Psoas muscle (tissue), 8 donors: Measurements from ENCODE around the gene CD248. TPM values are rescaled to one million over a fixed set of nuclear protein-coding genes. Genes with fewer than 3 reads are reported as not detected.
"Not testable (repeated sequence)": the region's sequence is repeated elsewhere in the genome, so short reads cannot be mapped to it uniquely, and the experiment has no call there.

Experiments
- ATAC-seq, 4 donors: fragments of 200-7000 bp; cut with Tn5 transposase; one replicate each; pipeline ENCODE4 v1.9.1; 2020; ENCODE audit warnings: moderate library complexity in 3 of 4, mild to moderate bottlenecking in 2 of 4
- DNase-seq, 2 donors: peaks; one replicate each; pipeline ENCODE4 v3.0.0-alpha.2; 2020
- H3K27ac ChIP-seq: fragments of 200-600 bp; one replicate; pipeline ENCODE4 v1.8.0; 2022
- H3K27me3 ChIP-seq, 3 donors: fragments of 200-600 bp in 1 of 3; one replicate each; pipeline versions ENCODE4 v1.6.1 to v1.8.0; 2013 to 2022; ENCODE audit warnings: low read length in 2 of 3, mild to moderate bottlenecking in 2 of 3, moderate library complexity in 1 of 3; ENCODE audit not compliant: insufficient read depth in 3 of 3
- H3K36me3 ChIP-seq, 2 donors: fragments of 200-600 bp in 1 of 2; one replicate each; pipeline versions ENCODE4 v1.6.1 to v1.8.0; 2013 to 2022; ENCODE audit warnings: low read depth in 1 of 2, mild to moderate bottlenecking in 1 of 2, moderate library complexity in 1 of 2; ENCODE audit not compliant: insufficient read depth in 1 of 2
- H3K4me1 ChIP-seq: fragments of 200-600 bp; one replicate; pipeline ENCODE4 v1.8.0; 2022
- H3K4me3 ChIP-seq: fragments of 200-600 bp; one replicate; pipeline ENCODE4 v1.8.0; 2022; ENCODE audit warnings: mild to moderate bottlenecking
- H3K9me3 ChIP-seq: fragments of 200-600 bp; one replicate; pipeline ENCODE4 v1.8.0; 2022
- WGBS, 3 donors: extraction: QIAGEN DNeasy Blood & Tissue Kit; methylation state at CpG; one replicate each; pipeline versions ENCODE4 v1.1.6 to v1.1.7; 2013; 5-methylcytosine and 5-hydroxymethylcytosine counted together
- intact Hi-C, 2 donors: fragments of 100-400 bp; cut with DNase I; formaldehyde crosslinking; loops; one replicate each; pipeline versions ENCODE4 v1.11.0 to v1.14.2; 2022
- polyA plus RNA-seq, 3 donors: library from polyadenylated mRNA; stranded (reverse); fragments of 200-250 nt; gene quantifications; one replicate each; pipeline ENCODE4 v1.2.3, GENCODE V29; 2013
- total RNA-seq, 4 donors: library from RNA; stranded (reverse); fragmentation: NEBNext Ultra II Directional in 2 of 4; extraction: Animal tissue kit (Norgen Biotek cat#: 25700) in 2 of 4; gene quantifications; one replicate each; pipeline versions ENCODE4 v1.2.1 to v1.2.4, GENCODE V29; 2021 to 2023
- TF ChIP-seq, protein P1 (sequence below): fragments of 200-600 bp; IDR thresholded peaks from one replicate; pipeline ENCODE4 v1.8.0; 2022; ENCODE audit warnings: antibody characterized with exemption
- donor health status: healthy with polysubstance abuse.
- donor health status: DM: no; HTN: no; CAD: no; lungs with moderate emphysema.
- donor health status: Bipolar disorder and iron deficiency.
- donor health status: healthy.
- donor health status: DM: yes; HTN: yes; CAD: no.
- donor health status: DM: no; HTN: no; CAD: no.
- donor health status: DM: no; HTN: no; CAD: no.
- donor health status: DM: yes; HTN: yes; CAD: no.

Gene CD248
- total and polyA plus RNA-seq, 7 donors: 2.9 to 10.7 (median 8.8) TPM

DNA sequence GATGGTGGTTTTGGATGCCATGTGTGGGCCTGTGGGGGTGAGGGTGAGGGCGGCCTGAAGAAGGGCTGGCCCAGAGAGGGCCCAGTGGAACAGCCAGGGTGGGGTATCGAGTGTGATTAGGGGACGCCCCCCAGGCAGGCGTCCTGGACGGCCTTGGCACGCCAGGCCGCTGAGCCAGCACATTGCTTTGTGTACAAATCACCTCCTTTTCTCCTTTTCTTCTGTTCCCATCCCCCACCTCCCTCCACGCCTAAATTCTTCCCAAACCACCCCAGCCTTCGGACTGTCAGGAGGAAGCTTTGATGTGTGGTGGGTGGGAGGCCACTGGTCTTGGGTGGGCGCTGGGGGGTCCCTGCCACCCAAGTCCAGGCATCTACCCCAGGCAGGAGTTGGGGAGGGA is 7.8 kb upstream of the CD248 start:
- no peak overlapping the region for H3K4me3 ChIP-seq
- intact Hi-C loops: no loop called here
- H3K27ac ChIP-seq: no peak overlapping the region
- 75 to 81% (median 76%) methylated on average over 10 of the region's 10 CpGs for WGBS, 3 donors
- peaks cover 8% of the 10 kb centered on the region for H3K4me1 ChIP-seq
- no peaks in the 10 kb centered on the region for H3K36me3 ChIP-seq
- H3K9me3 ChIP-seq: no peaks in the 10 kb centered on the region
- no peak for DNase-seq
- TF ChIP-seq, protein P1, sequence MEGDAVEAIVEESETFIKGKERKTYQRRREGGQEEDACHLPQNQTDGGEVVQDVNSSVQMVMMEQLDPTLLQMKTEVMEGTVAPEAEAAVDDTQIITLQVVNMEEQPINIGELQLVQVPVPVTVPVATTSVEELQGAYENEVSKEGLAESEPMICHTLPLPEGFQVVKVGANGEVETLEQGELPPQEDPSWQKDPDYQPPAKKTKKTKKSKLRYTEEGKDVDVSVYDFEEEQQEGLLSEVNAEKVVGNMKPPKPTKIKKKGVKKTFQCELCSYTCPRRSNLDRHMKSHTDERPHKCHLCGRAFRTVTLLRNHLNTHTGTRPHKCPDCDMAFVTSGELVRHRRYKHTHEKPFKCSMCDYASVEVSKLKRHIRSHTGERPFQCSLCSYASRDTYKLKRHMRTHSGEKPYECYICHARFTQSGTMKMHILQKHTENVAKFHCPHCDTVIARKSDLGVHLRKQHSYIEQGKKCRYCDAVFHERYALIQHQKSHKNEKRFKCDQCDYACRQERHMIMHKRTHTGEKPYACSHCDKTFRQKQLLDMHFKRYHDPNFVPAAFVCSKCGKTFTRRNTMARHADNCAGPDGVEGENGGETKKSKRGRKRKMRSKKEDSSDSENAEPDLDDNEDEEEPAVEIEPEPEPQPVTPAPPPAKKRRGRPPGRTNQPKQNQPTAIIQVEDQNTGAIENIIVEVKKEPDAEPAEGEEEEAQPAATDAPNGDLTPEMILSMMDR: no peak
- H3K27me3 ChIP-seq: no peaks in the 10 kb centered on the region
- ATAC-seq: no peak

DNA sequence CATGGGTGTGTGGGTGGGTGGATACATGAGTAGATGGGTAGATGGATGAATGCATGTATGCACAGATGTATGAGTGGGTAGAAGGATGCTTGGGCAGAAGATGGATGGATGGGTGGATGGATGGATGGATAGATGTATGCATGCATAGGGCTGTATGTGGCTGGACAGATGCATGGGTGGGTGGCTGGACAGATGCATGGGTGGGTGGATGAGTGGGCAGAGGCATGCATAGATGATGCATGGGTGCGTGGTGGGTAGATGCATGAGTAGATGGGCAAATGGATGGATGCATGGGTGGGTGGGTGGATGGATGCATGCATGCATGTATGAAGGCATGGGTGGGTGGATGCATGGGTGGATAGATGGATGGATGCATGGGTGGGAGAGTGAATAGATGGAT is 6.8 kb upstream of the CD248 start:
- no peaks in the 10 kb centered on the region for H3K27me3 ChIP-seq
- peaks cover 5% of the 10 kb centered on the region for H3K4me1 ChIP-seq
- WGBS, 3 donors: 95 to 100% (median 97%) methylated on average over 1 of the region's 1 CpG
- no peaks in the 10 kb centered on the region for H3K36me3 ChIP-seq
- ATAC-seq (no peak), DNase-seq (no peak)
- no peak overlapping the region for H3K4me3 ChIP-seq
- TF ChIP-seq, protein P1: no peak
- no peaks in the 10 kb centered on the region for H3K9me3 ChIP-seq
- no peak overlapping the region for H3K27ac ChIP-seq
- intact Hi-C loops: no loop called here

DNA sequence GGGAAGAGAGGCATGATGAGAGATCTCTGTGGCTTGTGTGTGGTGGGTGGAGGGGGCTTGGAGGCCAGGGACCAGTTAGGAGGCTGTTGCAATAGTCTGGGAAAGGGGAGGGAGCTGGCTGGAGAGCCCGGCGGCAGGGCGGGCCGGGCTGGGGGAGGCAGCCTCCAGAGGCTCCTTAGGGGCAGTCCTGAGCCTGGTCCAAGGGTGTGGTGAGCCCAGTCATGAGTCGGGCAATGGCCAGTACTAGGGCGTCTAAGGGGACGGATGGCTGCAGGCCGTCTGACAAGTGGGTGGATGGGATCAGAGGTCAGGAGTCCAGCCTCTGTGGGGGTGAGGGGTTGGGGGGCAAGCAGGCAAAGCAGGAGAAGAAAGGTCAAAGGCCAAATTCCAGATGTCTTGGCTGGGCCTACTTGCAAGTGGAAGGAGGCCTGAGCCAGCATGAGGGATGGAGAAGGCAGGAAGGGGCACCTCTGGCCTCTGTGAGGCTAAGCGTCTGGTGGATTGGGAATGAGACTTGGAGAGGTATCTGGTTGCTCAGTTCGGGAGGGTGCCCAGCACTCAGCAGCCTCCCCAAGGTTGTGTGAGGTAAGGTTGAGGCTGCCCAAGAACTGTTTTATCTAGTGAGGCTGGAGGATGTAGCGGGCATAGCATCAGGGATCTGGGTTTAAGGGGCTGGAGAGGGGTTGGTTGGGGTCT is 6.0 kb upstream of the CD248 start:
- Histone ChIP-seq H3K27ac (no peak overlapping the region), H3K9me3 (no peaks in the 10 kb centered on the region), H3K27me3 (peaks cover 0 to 4% (median 0%) of the 10 kb centered on the region in 3 donors), H3K36me3 (no peaks in the 10 kb centered on the region), H3K4me3 (no peak overlapping the region), H3K4me1 (no peaks in the 10 kb centered on the region)
- ATAC-seq (peak; percentile 29 to 54 (median 44)), DNase-seq (peak; percentile 81 to 91)
- intact Hi-C loops: no loop called here
- WGBS, 3 donors: 69 to 71% (median 70%) methylated on average over 11 of the region's 11 CpGs
- TF ChIP-seq, protein P1: no peak

DNA sequence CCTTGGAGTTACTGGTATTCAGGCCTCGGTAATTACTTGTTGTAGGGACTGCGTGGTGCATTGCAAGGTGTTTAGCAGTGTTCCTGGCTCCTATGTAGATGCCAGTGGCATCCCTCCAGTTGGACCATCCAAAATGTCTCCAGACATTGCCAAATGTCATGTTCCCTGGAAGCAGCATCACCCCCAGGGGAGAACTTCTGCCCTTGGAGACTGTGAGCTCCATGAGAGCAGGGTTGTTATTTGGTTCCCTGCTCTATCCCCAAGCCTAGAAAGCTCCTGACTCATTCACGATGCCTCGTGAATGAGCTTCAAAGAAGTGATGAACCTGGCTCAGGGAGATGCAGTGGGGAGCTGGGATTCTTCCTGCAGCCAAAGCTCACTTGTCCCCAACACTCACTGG is 4.8 kb upstream of the CD248 start:
- Histone ChIP-seq H3K4me1 (no peaks in the 10 kb centered on the region), H3K9me3 (no peaks in the 10 kb centered on the region), H3K27ac (no peak overlapping the region), H3K4me3 (no peak overlapping the region), H3K36me3 (no peaks in the 10 kb centered on the region), H3K27me3 (peaks cover 0 to 13% (median 0%) of the 10 kb centered on the region in 3 donors)
- 62 to 80% (median 69%) methylated on average over 4 of the region's 4 CpGs for WGBS, 3 donors
- DNase-seq: peak; percentile 51 to 61
- TF ChIP-seq, protein P1: no peak
- no peak for ATAC-seq
- intact Hi-C loops: no loop called here

DNA sequence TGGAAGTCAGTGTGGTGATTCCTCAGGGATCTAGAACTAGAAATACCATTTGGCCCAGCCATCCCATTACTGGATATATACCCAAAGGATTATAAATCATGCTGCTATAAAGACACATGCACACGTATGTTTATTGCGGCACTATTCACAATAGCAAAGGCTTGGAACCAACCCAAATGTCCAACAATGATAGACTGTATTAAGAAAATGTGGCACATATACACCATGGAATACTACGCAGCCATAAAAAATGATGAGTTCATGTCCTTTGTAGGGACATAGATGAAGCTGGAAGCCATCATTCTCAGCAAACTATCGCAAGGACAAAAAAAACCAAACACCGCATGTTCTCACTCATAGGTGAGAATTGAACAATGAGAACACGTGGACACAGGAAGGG is 3.9 kb upstream of the CD248 start:
- H3K4me1 ChIP-seq, H3K9me3 ChIP-seq, H3K4me3 ChIP-seq, ATAC-seq, intact Hi-C loops, H3K27ac ChIP-seq, DNase-seq, H3K36me3 ChIP-seq: not testable (repeated sequence)
- peaks cover 0 to 21% (median 6%) of the 10 kb centered on the region in 3 donors for H3K27me3 ChIP-seq
- WGBS, 3 donors: 86 to 91% (median 88%) methylated on average over 6 of the region's 6 CpGs

DNA sequence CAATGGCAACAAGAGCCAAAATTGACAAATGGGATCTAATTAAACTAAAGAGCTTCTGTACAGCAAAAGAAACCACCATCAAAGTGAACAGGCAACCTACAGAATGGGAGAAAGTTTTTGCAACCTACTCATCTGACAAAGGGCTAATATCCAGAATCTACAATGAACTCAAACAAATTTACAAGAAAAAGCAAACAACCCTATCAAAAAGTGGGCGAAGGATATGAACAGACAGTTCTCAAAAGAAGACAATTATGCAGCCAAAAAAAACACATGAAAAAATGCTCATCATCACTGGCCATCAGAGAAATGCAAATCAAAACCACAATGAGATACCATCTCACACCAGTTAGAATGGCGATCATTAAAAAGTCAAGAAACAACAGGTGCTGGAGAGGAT is 3.4 kb upstream of the CD248 start:
- intact Hi-C loops, H3K9me3 ChIP-seq, H3K4me3 ChIP-seq, ATAC-seq, DNase-seq, H3K27ac ChIP-seq, H3K4me1 ChIP-seq, H3K36me3 ChIP-seq: not testable (repeated sequence)
- 94 to 100% (median 98%) methylated on average over 1 of the region's 2 CpGs for WGBS, 3 donors
- H3K27me3 ChIP-seq: peaks cover 0 to 26% (median 6%) of the 10 kb centered on the region in 3 donors
